Measurements from ENCODE around the gene GIPC2.
A peak's percentile ranks its signal among the peaks of the same experiment; 100 is the strongest.

GRCh38 chr1:78045926-78046778, at the start of gene GIPC2:
- TF ChIP-seq, protein P1, sequence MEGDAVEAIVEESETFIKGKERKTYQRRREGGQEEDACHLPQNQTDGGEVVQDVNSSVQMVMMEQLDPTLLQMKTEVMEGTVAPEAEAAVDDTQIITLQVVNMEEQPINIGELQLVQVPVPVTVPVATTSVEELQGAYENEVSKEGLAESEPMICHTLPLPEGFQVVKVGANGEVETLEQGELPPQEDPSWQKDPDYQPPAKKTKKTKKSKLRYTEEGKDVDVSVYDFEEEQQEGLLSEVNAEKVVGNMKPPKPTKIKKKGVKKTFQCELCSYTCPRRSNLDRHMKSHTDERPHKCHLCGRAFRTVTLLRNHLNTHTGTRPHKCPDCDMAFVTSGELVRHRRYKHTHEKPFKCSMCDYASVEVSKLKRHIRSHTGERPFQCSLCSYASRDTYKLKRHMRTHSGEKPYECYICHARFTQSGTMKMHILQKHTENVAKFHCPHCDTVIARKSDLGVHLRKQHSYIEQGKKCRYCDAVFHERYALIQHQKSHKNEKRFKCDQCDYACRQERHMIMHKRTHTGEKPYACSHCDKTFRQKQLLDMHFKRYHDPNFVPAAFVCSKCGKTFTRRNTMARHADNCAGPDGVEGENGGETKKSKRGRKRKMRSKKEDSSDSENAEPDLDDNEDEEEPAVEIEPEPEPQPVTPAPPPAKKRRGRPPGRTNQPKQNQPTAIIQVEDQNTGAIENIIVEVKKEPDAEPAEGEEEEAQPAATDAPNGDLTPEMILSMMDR (IDR thresholded peaks at IDR 0.05 in 4 of 5, conservative IDR thresholded peaks at IDR 0.05 in 1 of 5), result no peak
- TF ChIP-seq POLR2A (IDR thresholded peaks at IDR 0.05), result peak in 1 of 2 donors; percentile 5

Measured in gastrocnemius medialis (tissue), 4 donors.